HepG2 (cell line): ENCODE data around the gene RRAD. TPM values are rescaled to one million over a fixed set of nuclear protein-coding genes. Genes with fewer than 3 reads are reported as not detected.

Experiments used
- ARID3A ChIP-seq: IDR thresholded peaks from 2 replicates; pipeline ENCODE4 v1.6.1; 2012; ENCODE audit warnings: low read depth, low read length, improper control_type of control experiment
- ASH2L ChIP-seq: fragments of 300-600, 200-600 bp; sonication (generic); IDR thresholded peaks from 2 replicates; pipeline ENCODE4 v1.7.0; 2017; ENCODE audit warnings: low read depth, mild to moderate bottlenecking, moderate library complexity, mixed read lengths, low read length; ENCODE audit not compliant: insufficient read length
- CEBPB ChIP-seq: IDR thresholded peaks from 2 replicates; pipeline ENCODE4 v1.6.1; 2011; ENCODE audit warnings: low read depth, low read length, improper control_type of control experiment, borderline replicate concordance
- MEIS2 ChIP-seq: sonication (generic); formaldehyde crosslinking; IDR thresholded peaks from 2 replicates; pipeline ENCODE4 v1.9.0; 2021; ENCODE audit warnings: mild to moderate bottlenecking, missing genetic modification reagents
- POLR2AphosphoS2 ChIP-seq: IDR thresholded peaks from 2 replicates; pipeline ENCODE4 v1.6.1; 2011; ENCODE audit warnings: low read depth, low read length, improper control_type of control experiment
- RFX1 ChIP-seq: fragments of 450-650 bp; IDR thresholded peaks from 2 replicates; pipeline ENCODE4 v1.6.1; 2017
- STAT5B ChIP-seq: sonication (generic); formaldehyde crosslinking; IDR thresholded peaks from 2 replicates; pipeline ENCODE4 v1.4.0; 2020; ENCODE audit warnings: missing genetic modification reagents
- ZFAT ChIP-seq: sonication (generic); formaldehyde crosslinking; conservative IDR thresholded peaks from 2 replicates; pipeline ENCODE4 v1.8.1; 2023; ENCODE audit warnings: missing genetic modification reagents, inconsistent platforms
- ZNF235 ChIP-seq: sonication (generic); formaldehyde crosslinking; IDR thresholded peaks from 2 replicates; pipeline ENCODE4 v1.8.1; 2023; ENCODE audit warnings: mild to moderate bottlenecking, missing genetic modification reagents, borderline replicate concordance
- ZNF574 ChIP-seq: sonication (generic); formaldehyde crosslinking; IDR thresholded peaks from 2 replicates; pipeline ENCODE4 v1.4.0; 2020; ENCODE audit warnings: missing genetic modification reagents
- ZNF644 ChIP-seq: IDR thresholded peaks from 2 replicates; pipeline ENCODE4 v1.6.1; 2016; ENCODE audit warnings: low read depth
- ZNF891 ChIP-seq: sonication (generic); formaldehyde crosslinking; IDR thresholded peaks from 2 replicates; pipeline ENCODE4 v1.5.0; 2020; ENCODE audit warnings: mild to moderate bottlenecking, missing genetic modification reagents
- polyA plus RNA-seq, 8 experiments: library from polyadenylated mRNA; depleted of rRNA in 3 of 8; stranded (reverse) in 7 of 8; unstranded in 1 of 8; fragments of >200 nt; fragmentation: Illumina TruSeq in 4 of 8; extraction: Trizol in 4 of 8; gene quantifications; 2 replicates each; pipeline versions ENCODE4 v1.2.1 to v1.2.3, GENCODE V29; 2011 to 2016; ENCODE audit warnings: low read depth in 4 of 8, missing spikeins in 1 of 8, mixed read lengths in 1 of 8; ENCODE audit not compliant: insufficient read depth in 1 of 8
- total RNA-seq, 5 experiments: library from RNA; depleted of rRNA; stranded (reverse); fragments of >200 nt; fragmentation: Illumina TruSeq; extraction: Trizol; gene quantifications; 2 replicates each; pipeline ENCODE4 v1.2.3, GENCODE V29; 2016; ENCODE audit warnings: low read depth in 1 of 5
- TF ChIP-seq, protein P1 (sequence below): sonication (generic); formaldehyde crosslinking; IDR thresholded peaks from 2 replicates; pipeline ENCODE4 v1.4.0; 2020; ENCODE audit warnings: low read depth, missing genetic modification reagents
- TF ChIP-seq, protein P2 (sequence below): sonication (generic); formaldehyde crosslinking; IDR thresholded peaks from 2 replicates; pipeline ENCODE4 v1.5.0; 2020; ENCODE audit warnings: missing genetic modification reagents

The RRAD gene
- total and polyA plus RNA-seq, 2 of the 13 experiments (the other 11 are each of a cell fraction or from before 2014, with no cell fraction given) = 0.80 to 1.1 TPM

DNA sequence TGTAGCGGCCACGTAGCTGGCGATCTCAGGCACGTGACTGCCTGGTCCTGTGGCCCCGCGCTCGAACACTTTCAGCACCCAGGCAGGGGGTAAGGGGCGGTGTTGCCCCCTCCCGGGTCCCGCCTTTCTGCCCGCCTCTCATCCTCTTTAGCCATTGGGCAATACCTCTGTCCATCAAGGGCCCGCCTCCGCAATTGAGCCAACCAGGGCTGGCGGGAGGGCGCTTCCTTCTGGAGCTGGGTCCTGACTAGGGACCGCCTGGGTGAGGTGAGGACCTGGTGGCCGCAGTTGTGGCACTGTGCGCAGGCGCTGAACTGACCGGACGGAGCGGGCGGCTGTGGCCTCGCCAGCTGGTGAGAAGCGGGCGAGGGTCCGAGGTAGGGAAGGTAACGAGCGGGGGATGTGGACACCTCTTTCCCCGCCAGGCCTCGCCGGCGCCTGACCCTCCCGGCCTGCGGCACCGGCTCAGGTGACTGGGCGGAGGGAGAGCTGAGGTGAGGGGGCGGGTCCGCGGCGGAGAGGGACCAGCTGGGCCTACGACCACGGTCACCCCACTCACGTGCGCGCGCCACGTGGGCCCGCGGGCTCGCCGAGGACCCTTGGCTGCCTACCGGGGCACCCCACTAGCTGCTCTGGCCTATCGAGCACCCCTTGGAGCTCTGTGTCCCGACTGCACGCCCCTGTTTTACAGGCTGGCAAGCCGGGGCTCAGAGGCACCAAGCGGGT, 44.9 kb downstream of the RRAD start, which contains the start of gene PDP2 (continued):
- TF ChIP-seq, protein P1, sequence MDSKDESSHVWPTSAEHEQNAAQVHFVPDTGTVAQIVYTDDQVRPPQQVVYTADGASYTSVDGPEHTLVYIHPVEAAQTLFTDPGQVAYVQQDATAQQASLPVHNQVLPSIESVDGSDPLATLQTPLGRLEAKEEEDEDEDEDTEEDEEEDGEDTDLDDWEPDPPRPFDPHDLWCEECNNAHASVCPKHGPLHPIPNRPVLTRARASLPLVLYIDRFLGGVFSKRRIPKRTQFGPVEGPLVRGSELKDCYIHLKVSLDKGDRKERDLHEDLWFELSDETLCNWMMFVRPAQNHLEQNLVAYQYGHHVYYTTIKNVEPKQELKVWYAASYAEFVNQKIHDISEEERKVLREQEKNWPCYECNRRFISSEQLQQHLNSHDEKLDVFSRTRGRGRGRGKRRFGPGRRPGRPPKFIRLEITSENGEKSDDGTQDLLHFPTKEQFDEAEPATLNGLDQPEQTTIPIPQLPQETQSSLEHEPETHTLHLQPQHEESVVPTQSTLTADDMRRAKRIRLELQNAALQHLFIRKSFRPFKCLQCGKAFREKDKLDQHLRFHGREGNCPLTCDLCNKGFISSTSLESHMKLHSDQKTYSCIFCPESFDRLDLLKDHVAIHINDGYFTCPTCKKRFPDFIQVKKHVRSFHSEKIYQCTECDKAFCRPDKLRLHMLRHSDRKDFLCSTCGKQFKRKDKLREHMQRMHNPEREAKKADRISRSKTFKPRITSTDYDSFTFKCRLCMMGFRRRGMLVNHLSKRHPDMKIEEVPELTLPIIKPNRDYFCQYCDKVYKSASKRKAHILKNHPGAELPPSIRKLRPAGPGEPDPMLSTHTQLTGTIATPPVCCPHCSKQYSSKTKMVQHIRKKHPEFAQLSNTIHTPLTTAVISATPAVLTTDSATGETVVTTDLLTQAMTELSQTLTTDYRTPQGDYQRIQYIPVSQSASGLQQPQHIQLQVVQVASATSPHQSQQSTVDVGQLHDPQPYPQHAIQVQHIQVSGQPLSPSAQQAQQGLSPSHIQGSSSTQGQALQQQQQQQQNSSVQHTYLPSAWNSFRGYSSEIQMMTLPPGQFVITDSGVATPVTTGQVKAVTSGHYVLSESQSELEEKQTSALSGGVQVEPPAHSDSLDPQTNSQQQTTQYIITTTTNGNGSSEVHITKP (CRISPR knock-in tag) = peak; percentile 85
- TF ChIP-seq ASH2L = peak; percentile 63
- peak; percentile 97 for TF ChIP-seq CEBPB
- no peak for TF ChIP-seq POLR2AphosphoS2
- peak; percentile 72 for TF ChIP-seq MEIS2
- TF ChIP-seq ZNF891 (CRISPR knock-in tag) = peak; percentile 88
- TF ChIP-seq, protein P2, sequence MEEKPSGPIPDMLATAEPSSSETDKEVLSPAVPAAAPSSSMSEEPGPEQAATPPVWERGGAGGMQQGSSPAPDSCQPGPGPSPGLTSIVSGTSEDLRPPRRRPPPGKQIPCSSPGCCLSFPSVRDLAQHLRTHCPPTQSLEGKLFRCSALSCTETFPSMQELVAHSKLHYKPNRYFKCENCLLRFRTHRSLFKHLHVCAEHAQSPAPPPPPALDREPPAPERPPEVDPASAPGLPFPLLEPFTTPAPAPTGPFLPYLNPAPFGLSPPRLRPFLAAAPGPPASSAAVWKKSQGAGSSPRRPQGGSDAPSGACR = peak; percentile 88; the same call in 1 of the 2 replicates
- TF ChIP-seq RFX1 = no peak
- peak; percentile 78; the same call in 1 of the 2 replicates for TF ChIP-seq ZNF574 (CRISPR knock-in tag)
- no peak for TF ChIP-seq STAT5B (CRISPR knock-in tag)
- TF ChIP-seq ARID3A = no peak
- TF ChIP-seq ZFAT (CRISPR knock-in tag) = peak; percentile 85; the same call in 1 of the 2 replicates
- TF ChIP-seq ZNF235 (CRISPR knock-in tag) = peak; percentile 76; the same call in 1 of the 2 replicates
- TF ChIP-seq ZNF644 (CRISPR knock-in tag) = peak; percentile 44; the same call in 1 of the 2 replicates
